Left lung (tissue), 10 donors: Measurements from ENCODE around the gene CACNA1C. TPM values are rescaled to one million over a fixed set of nuclear protein-coding genes. Genes with fewer than 3 reads are reported as not detected.

Source experiments
- ATAC-seq: fragments of 200-7000 bp; cut with Tn5 transposase; one replicate; pipeline ENCODE4 v1.9.1; 2020; ENCODE audit warnings: moderate library complexity
- DNase-seq, 4 donors: peaks; one replicate each; pipeline ENCODE4 v3.0.0-alpha.2; 2013 to 2020
- H3K27ac ChIP-seq, 2 donors: fragments of 200-600 bp; sonication (generic) in 1 of 2; one replicate each; pipeline versions ENCODE4 v1.5.0 to v1.8.0; 2020 to 2021
- H3K27me3 ChIP-seq, 2 donors: fragments of 200-600 bp; sonication (generic) in 1 of 2; one replicate each; pipeline versions ENCODE4 v1.5.0 to v1.8.0; 2020 to 2021
- H3K36me3 ChIP-seq, 2 donors: fragments of 200-600 bp; sonication (generic) in 1 of 2; one replicate each; pipeline versions ENCODE4 v1.5.0 to v1.8.0; 2020 to 2021
- H3K4me1 ChIP-seq, 2 donors: fragments of 200-600 bp; one replicate each; pipeline ENCODE4 v1.8.0; 2021
- H3K4me3 ChIP-seq, 2 donors: fragments of 200-600 bp; sonication (generic) in 1 of 2; one replicate each; pipeline versions ENCODE4 v1.5.0 to v1.8.0; 2020 to 2021; ENCODE audit warnings: mild to moderate bottlenecking in 1 of 2
- H3K9me3 ChIP-seq, 2 donors: fragments of 200-600 bp; sonication (generic) in 1 of 2; one replicate each; pipeline versions ENCODE4 v1.5.0 to v1.8.0; 2020 to 2021
- intact Hi-C, 2 donors: fragments of 100-400 bp; cut with DNase I; formaldehyde crosslinking; loops; one replicate each; pipeline versions ENCODE4 v1.11.2 to v1.14.2; 2022
- polyA plus RNA-seq, 6 donors: library from polyadenylated mRNA; unstranded; fragments of 120-200 nt; gene quantifications; one replicate each; pipeline ENCODE4 v1.2.1, GENCODE V29; 2013; ENCODE audit not compliant: insufficient read length in 6 of 6
- total RNA-seq, 2 donors: library from RNA; stranded (reverse); fragmentation: NEBNext Ultra II Directional; extraction: Animal tissue kit (Norgen Biotek cat#: 25700); gene quantifications; one replicate each; pipeline ENCODE4 v1.2.1, GENCODE V29; 2021
- TF ChIP-seq, protein P1 (sequence below), 2 donors: fragments of 200-600 bp; sonication (generic) in 1 of 2; IDR thresholded peaks; one replicate each; pipeline versions ENCODE4 v1.5.0 to v1.8.0; 2021; ENCODE audit warnings: antibody characterized with exemption in 2 of 2
- donor health status: DM: no; HTN: yes; CAD: no.
- donor health status: DM: no; HTN: no; CAD: no.

CACNA1C gene
- total and polyA plus RNA-seq, 8 donors: 11.9 to 21.9 (median 14.2) TPM

- Histone ChIP-seq H3K4me1 (no peaks in the 10 kb centered on the region), H3K9me3 (peaks cover 0 to 17% of the 10 kb centered on the region in 2 donors), H3K27me3 (peaks cover 0 to 3% of the 10 kb centered on the region in 2 donors), H3K27ac (no peak overlapping the region), H3K36me3 (no peaks in the 10 kb centered on the region), H3K4me3 (no peak overlapping the region)
- TF ChIP-seq, protein P1, sequence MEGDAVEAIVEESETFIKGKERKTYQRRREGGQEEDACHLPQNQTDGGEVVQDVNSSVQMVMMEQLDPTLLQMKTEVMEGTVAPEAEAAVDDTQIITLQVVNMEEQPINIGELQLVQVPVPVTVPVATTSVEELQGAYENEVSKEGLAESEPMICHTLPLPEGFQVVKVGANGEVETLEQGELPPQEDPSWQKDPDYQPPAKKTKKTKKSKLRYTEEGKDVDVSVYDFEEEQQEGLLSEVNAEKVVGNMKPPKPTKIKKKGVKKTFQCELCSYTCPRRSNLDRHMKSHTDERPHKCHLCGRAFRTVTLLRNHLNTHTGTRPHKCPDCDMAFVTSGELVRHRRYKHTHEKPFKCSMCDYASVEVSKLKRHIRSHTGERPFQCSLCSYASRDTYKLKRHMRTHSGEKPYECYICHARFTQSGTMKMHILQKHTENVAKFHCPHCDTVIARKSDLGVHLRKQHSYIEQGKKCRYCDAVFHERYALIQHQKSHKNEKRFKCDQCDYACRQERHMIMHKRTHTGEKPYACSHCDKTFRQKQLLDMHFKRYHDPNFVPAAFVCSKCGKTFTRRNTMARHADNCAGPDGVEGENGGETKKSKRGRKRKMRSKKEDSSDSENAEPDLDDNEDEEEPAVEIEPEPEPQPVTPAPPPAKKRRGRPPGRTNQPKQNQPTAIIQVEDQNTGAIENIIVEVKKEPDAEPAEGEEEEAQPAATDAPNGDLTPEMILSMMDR (IDR thresholded peaks at IDR 0.05): no peak
- intact Hi-C loops: no loop called here
- DNase-seq (no peak), ATAC-seq (no peak)
Measured at GRCh38 chr12:2166696-2167095, 113.9 kb downstream of the CACNA1C start.

GRCh38 chr12:2167231-2167630, 114.4 kb downstream of the CACNA1C start:
- Histone ChIP-seq H3K4me3 (no peak overlapping the region), H3K27me3 (peaks cover 0 to 6% of the 10 kb centered on the region in 2 donors), H3K36me3 (no peaks in the 10 kb centered on the region), H3K27ac (no peak overlapping the region), H3K9me3 (peaks cover 0 to 17% of the 10 kb centered on the region in 2 donors), H3K4me1 (no peaks in the 10 kb centered on the region)
- TF ChIP-seq, protein P1 (IDR thresholded peaks at IDR 0.05): no peak
- DNase-seq (no peak), ATAC-seq (no peak)
- intact Hi-C loops: no loop called here

DNA sequence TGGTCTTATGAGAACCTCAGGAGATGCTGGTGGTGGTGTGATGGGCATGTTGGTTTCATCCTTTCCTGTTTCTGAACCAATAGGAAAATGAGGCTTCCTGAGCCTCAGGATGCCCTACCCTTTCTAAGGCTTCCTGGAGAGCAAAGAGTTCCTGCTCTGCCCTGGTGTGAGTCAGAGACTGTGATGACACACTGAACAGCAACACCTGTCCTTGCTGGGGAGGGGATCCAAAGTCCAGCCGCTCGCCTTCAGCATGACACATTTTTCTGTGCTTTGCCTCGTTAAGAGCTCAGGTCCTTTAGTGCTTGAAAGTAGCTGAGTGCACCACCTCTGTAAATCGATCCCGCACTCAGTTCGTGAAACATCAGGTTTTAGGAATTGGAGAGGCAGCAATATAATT, 116.0 kb downstream of the CACNA1C start:
- intact Hi-C loops: no loop called here

DNA sequence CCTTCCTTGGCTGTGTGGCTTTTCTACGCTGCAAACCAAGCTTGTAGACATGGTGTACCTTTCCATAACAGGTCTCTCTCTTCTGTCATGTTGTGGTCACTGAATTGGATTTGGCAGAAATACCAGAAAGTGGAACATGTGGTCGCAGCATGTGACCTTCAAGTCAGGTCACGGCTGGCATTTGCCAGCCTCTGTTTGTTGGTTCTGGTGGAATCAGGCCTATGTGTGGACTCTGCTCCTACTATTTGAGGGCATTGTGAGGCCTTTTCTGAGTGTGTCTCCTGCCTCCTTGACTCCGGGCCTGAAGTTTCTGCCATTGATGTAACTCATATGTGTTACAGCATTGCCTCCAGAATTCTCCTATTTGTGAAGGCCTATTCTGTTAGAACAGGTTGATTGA, 116.7 kb downstream of the CACNA1C start:
- DNase-seq (no peak), ATAC-seq (no peak)
- Histone ChIP-seq H3K9me3 (peaks cover 0 to 17% of the 10 kb centered on the region in 2 donors), H3K4me1 (no peaks in the 10 kb centered on the region), H3K36me3 (no peaks in the 10 kb centered on the region), H3K27ac (no peak overlapping the region), H3K27me3 (peaks cover 0 to 13% of the 10 kb centered on the region in 2 donors), H3K4me3 (no peak overlapping the region)
- TF ChIP-seq, protein P1 (IDR thresholded peaks at IDR 0.05): no peak
- intact Hi-C loops: no loop called here

More for the DNA sequence above, 116.0 kb downstream of the CACNA1C start:
- Histone ChIP-seq H3K9me3 (peaks cover 0 to 17% of the 10 kb centered on the region in 2 donors), H3K4me3 (no peak overlapping the region), H3K4me1 (no peaks in the 10 kb centered on the region), H3K36me3 (no peaks in the 10 kb centered on the region), H3K27ac (no peak overlapping the region), H3K27me3 (peaks cover 0 to 13% of the 10 kb centered on the region in 2 donors)
- ATAC-seq (no peak), DNase-seq (no peak)
- TF ChIP-seq, protein P1 (IDR thresholded peaks at IDR 0.05): no peak

DNA sequence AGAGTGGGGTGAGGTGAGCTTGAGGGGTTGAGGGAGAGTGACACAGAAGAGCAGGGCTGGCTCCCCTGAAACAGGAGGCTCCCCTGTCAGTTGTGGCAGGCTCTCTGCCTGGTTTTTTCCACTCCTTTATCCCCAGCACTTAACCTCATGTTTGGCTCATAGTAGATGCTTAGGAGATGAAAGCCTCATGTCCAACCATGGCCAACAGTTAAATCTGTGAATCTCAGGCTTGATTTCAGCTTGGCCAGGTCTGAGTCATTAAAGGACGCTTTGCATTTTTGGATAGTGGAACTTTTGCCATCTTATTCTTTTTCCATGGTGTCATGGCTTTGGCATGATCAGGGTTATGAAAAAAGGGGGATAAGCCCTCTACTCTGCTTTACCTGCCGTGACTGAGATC, 117.2 kb downstream of the CACNA1C start:
- intact Hi-C loops: no loop called here
- ATAC-seq (peak; percentile 17), DNase-seq (no peak)

More for the DNA sequence above, 117.2 kb downstream of the CACNA1C start:
- Histone ChIP-seq H3K9me3 (peaks cover 0 to 17% of the 10 kb centered on the region in 2 donors), H3K27me3 (peaks cover 0 to 13% of the 10 kb centered on the region in 2 donors), H3K4me1 (no peaks in the 10 kb centered on the region), H3K4me3 (no peak overlapping the region), H3K36me3 (no peaks in the 10 kb centered on the region), H3K27ac (no peak overlapping the region)
- TF ChIP-seq, protein P1 (IDR thresholded peaks at IDR 0.05): no peak
